Panc1 (cell line): Measurements from ENCODE around the gene DHRS3. TPM values are rescaled to one million over a fixed set of nuclear protein-coding genes. Genes with fewer than 3 reads are reported as not detected.

Source experiments
- ATAC-seq: fragments of 200-7000 bp; cut with Tn5 transposase; 2 replicates; pipeline ENCODE4 v1.9.1; 2020; ENCODE audit warnings: mild to moderate bottlenecking, moderate library complexity
- BruUV-seq: library from RNA; stranded (reverse); fragments of 400-500 nt; replicated peaks from 2 replicates; lab custom pipeline; 2021; lab: Mats Ljungman, UMichigan
- CTCF ChIA-PET: fragments of 300-600 bp; sonication (Branson Sonifier 250); formaldehyde crosslinking; loops from one replicate; lab custom pipeline; 2022; ENCODE audit warnings: antibody characterized with exemption; lab: Charles Lee
- POLR2A ChIA-PET: fragments of 300-600 bp; sonication (Branson Sonifier 250); formaldehyde crosslinking; loops from one replicate; lab custom pipeline; 2022; ENCODE audit warnings: antibody characterized with exemption; lab: Charles Lee
- DNase-seq: peaks from one replicate; pipeline ENCODE4 v3.0.0-alpha.2; 2010; ENCODE audit warnings: low read depth, low spot score
- H3K27ac ChIP-seq: 2 replicates; pipeline ENCODE4 v1.5.1; 2011; ENCODE audit warnings: mild to moderate bottlenecking, low read length, inconsistent platforms
- H3K27me3 ChIP-seq: fragments of 200-500 bp; sonication (Bioruptor generic); 2 replicates; pipeline ENCODE4 v1.6.0; 2014; ENCODE audit warnings: low read length, inconsistent platforms; ENCODE audit not compliant: control insufficient read depth, insufficient read depth
- H3K36me3 ChIP-seq: fragments of 200-500 bp; sonication (Bioruptor generic); 2 replicates; pipeline ENCODE4 v1.5.1; 2014; ENCODE audit warnings: inconsistent platforms, mild to moderate bottlenecking, low read length, moderate library complexity; ENCODE audit not compliant: control insufficient read depth, insufficient read depth
- H3K4me1 ChIP-seq: 2 replicates; pipeline ENCODE4 v1.5.1; 2011; ENCODE audit warnings: inconsistent platforms, mild to moderate bottlenecking, low read length, moderate library complexity; ENCODE audit not compliant: control insufficient read depth, insufficient read depth
- H3K4me3 ChIP-seq, 2 experiments: 2 replicates each; pipeline ENCODE4 v1.5.1; 2011 to 2012; ENCODE audit warnings: low read depth in 2 of 2, low read length in 2 of 2, mild to moderate bottlenecking in 2 of 2, inconsistent platforms in 1 of 2, moderate library complexity in 1 of 2
- H3K9me3 ChIP-seq: fragments of 200-500 bp; sonication (Bioruptor generic); 2 replicates; pipeline ENCODE4 v1.5.1; 2014; ENCODE audit warnings: low read depth, mild to moderate bottlenecking, inconsistent platforms, low read length, moderate library complexity; ENCODE audit not compliant: control insufficient read depth, insufficient read depth
- POLR2AphosphoS5 ChIP-seq: IDR thresholded peaks from 2 replicates; pipeline ENCODE4 v1.6.1; 2012; ENCODE audit warnings: mild to moderate bottlenecking, low read depth, low read length, moderate library complexity
- SIN3A ChIP-seq: IDR thresholded peaks from 2 replicates; pipeline ENCODE4 v1.6.1; 2012; ENCODE audit warnings: low read depth, mild to moderate bottlenecking, low read length, moderate library complexity, borderline replicate concordance; ENCODE audit not compliant: insufficient read depth
- TCF7L2 ChIP-seq: IDR thresholded peaks from 2 replicates; pipeline ENCODE4 v1.6.1; 2011; ENCODE audit warnings: mild to moderate bottlenecking, low read depth, low read length, inconsistent platforms
- in situ Hi-C: cut with HindIII; loops from 2 replicates; pipeline ENCODE4 v1.10.0; 2016; ENCODE audit warnings: low sequenced_read_pairs, low pct_unique_long_range_greater_than_20kb
- intact Hi-C: fragments of 100-400 bp; cut with micrococcal nuclease; formaldehyde crosslinking; loops from one replicate; pipeline ENCODE4 v1.10.0; 2022; ENCODE audit not compliant: unreplicated experiment
- total RNA-seq: library from RNA; stranded (reverse); gene quantifications from one replicate; pipeline ENCODE4 v1.2.1, GENCODE V29; 2021; ENCODE audit not compliant: unreplicated experiment
- TF ChIP-seq, protein P1 (sequence below): fragments of 450-650 bp; IDR thresholded peaks from 2 replicates; pipeline ENCODE4 v1.5.1; 2017; ENCODE audit warnings: mild to moderate bottlenecking
- TF ChIP-seq, protein P2 (sequence below), 2 experiments: IDR thresholded peaks; 2 replicates each; pipeline ENCODE4 v1.6.1; 2011 to 2012; ENCODE audit warnings: low read depth in 2 of 2, control low read depth in 1 of 2, low read length in 1 of 2, mild to moderate bottlenecking in 1 of 2, moderate library complexity in 1 of 2; ENCODE audit not compliant: insufficient read depth in 1 of 2

The DHRS3 gene
- total RNA-seq, 1 experiment from 2014 or later = 113 TPM

DNA sequence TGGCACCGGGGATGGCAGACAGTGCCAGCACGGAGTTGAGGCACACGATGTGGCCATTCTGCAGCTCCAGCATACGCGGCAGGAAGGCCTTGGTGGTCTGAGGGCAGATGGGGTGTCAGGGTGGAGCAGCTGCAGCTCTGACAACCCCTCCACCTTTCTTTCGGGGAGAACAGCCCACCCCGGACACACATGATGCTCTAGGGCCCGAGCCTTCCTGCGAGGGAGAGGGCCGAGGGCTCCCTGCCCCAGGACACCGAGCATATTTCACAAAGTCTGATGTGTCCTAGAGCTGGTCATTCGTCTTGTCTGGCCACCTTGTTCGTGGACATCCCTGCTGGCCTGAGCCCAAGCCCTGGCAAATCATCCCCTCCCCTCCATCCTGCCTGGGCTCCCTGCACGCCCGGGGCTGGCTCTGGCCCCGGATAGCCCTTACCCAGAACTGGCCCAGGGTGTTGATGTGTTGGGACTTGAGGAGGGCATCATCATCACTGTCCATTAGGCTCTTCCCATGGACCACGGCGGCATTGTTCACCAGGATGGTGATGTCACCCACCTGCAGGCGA is 39.1 kb downstream of the DHRS3 start:
- Histone ChIP-seq H3K9me3 (no peaks in the 10 kb centered on the region), H3K27me3 (no peaks in the 10 kb centered on the region), H3K27ac (no peak overlapping the region), H3K4me1 (peaks cover 28% of the 10 kb centered on the region), H3K36me3 (0 out of 2 replicates have a peak, but pooled peaks cover 3% of the 10 kb centered on the region), H3K4me3 (no peak overlapping the region)
- in situ Hi-C loops (no loop called here), intact Hi-C loops (no loop called here)
- ChIA-PET POLR2A (no interaction called here), CTCF (no interaction called here)
- no TSS peak for BruUV-seq
- DNase-seq (no peak), ATAC-seq (no peak)
- TF ChIP-seq, protein P1, sequence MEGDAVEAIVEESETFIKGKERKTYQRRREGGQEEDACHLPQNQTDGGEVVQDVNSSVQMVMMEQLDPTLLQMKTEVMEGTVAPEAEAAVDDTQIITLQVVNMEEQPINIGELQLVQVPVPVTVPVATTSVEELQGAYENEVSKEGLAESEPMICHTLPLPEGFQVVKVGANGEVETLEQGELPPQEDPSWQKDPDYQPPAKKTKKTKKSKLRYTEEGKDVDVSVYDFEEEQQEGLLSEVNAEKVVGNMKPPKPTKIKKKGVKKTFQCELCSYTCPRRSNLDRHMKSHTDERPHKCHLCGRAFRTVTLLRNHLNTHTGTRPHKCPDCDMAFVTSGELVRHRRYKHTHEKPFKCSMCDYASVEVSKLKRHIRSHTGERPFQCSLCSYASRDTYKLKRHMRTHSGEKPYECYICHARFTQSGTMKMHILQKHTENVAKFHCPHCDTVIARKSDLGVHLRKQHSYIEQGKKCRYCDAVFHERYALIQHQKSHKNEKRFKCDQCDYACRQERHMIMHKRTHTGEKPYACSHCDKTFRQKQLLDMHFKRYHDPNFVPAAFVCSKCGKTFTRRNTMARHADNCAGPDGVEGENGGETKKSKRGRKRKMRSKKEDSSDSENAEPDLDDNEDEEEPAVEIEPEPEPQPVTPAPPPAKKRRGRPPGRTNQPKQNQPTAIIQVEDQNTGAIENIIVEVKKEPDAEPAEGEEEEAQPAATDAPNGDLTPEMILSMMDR = no peak
- TF ChIP-seq, protein P2, sequence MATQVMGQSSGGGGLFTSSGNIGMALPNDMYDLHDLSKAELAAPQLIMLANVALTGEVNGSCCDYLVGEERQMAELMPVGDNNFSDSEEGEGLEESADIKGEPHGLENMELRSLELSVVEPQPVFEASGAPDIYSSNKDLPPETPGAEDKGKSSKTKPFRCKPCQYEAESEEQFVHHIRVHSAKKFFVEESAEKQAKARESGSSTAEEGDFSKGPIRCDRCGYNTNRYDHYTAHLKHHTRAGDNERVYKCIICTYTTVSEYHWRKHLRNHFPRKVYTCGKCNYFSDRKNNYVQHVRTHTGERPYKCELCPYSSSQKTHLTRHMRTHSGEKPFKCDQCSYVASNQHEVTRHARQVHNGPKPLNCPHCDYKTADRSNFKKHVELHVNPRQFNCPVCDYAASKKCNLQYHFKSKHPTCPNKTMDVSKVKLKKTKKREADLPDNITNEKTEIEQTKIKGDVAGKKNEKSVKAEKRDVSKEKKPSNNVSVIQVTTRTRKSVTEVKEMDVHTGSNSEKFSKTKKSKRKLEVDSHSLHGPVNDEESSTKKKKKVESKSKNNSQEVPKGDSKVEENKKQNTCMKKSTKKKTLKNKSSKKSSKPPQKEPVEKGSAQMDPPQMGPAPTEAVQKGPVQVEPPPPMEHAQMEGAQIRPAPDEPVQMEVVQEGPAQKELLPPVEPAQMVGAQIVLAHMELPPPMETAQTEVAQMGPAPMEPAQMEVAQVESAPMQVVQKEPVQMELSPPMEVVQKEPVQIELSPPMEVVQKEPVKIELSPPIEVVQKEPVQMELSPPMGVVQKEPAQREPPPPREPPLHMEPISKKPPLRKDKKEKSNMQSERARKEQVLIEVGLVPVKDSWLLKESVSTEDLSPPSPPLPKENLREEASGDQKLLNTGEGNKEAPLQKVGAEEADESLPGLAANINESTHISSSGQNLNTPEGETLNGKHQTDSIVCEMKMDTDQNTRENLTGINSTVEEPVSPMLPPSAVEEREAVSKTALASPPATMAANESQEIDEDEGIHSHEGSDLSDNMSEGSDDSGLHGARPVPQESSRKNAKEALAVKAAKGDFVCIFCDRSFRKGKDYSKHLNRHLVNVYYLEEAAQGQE (IDR thresholded peaks at IDR 0.05; ENCODE audit: insufficient read depth in 1 of 2, low read depth in 2 of 2, low read length in 1 of 2) = no peak
- TF ChIP-seq SIN3A = no peak
- no peak for TF ChIP-seq POLR2AphosphoS5
- TF ChIP-seq TCF7L2 = no peak

DNA sequence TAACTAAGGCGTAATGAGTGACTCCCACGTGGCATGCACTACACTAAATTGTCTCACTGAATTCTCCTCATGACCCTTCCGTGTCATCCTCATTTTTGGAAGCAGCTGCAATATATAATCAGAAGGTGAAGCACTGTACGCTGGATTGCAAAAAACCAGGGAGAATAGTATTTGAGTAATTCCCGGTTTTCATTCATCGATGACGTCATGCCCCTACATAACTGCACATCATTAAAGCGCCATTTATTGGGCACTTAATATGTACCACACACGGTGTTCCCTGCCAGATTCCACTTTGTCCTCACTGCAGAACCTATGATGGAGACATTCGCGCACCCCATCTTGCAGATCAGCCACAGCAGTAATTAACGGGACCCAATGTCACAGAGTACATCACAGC is 41.0 kb downstream of the DHRS3 start:
- no peak overlapping the region for H3K4me3 ChIP-seq
- intact Hi-C loops (no loop called here), in situ Hi-C loops (no loop called here)
- no TSS peak for BruUV-seq
- no peaks in the 10 kb centered on the region for H3K27me3 ChIP-seq
- DNase-seq (no peak), ATAC-seq (no peak)
- H3K36me3 ChIP-seq = peaks cover 3% of the 10 kb centered on the region; the same call in 1 of the 2 replicates
- ChIA-PET CTCF (interaction anchor here (0.6 kb wide), 1 partner anchor 317 kb away, joined by 11 read pairs; no protein-coding TSS in a partner anchor), POLR2A (no interaction called here)
- no peaks in the 10 kb centered on the region for H3K9me3 ChIP-seq
- peaks cover 42% of the 10 kb centered on the region for H3K4me1 ChIP-seq
- TF ChIP-seq POLR2AphosphoS5 = no peak
- H3K27ac ChIP-seq = peak overlapping the region; percentile 29; the same call in 1 of the 2 replicates

DNA sequence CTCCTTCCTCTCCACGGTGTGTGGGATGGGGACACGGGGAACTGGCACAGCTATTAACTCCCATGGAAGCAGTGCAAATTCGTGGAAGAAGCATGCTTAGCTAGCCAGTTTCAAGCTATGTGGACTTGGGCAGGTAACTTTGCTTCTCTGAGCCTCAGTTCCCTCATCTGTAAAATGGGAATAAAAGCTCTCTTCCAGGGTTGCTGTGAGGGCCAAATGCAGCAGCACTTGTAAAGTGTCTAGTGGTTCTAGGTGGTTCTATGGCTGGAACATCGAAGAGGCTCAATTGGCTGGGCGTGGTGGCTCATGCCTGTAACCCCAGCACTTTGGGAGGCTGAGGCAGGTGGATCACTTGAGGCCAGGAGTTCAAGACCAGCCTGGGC is 43.3 kb downstream of the DHRS3 start:
- TF ChIP-seq TCF7L2 = no peak
- TF ChIP-seq, protein P2 (IDR thresholded peaks at IDR 0.05; ENCODE audit: insufficient read depth in 1 of 2, low read depth in 2 of 2, low read length in 1 of 2) = no peak
- TF ChIP-seq SIN3A = no peak
- no peak for TF ChIP-seq POLR2AphosphoS5
- TF ChIP-seq, protein P1 = no peak
- no peak for ATAC-seq
- BruUV-seq = no TSS peak
- H3K4me3 ChIP-seq = no peak overlapping the region
- intact Hi-C loops = no loop called here
- in situ Hi-C loops = no loop called here
- ChIA-PET CTCF (interaction anchor here (1.0 kb wide), 1 partner anchor 19 kb away, joined by 5 read pairs; no protein-coding TSS in a partner anchor), POLR2A (no interaction called here)
- H3K9me3 ChIP-seq = no peaks in the 10 kb centered on the region
- DNase-seq = no peak
- peaks cover 22% of the 10 kb centered on the region for H3K4me1 ChIP-seq
- H3K27me3 ChIP-seq = no peaks in the 10 kb centered on the region
- peak overlapping the region; percentile 82 for H3K27ac ChIP-seq
- peaks cover 4% of the 10 kb centered on the region for H3K36me3 ChIP-seq
